ENCODE measurements around the gene GPR68.

DNA sequence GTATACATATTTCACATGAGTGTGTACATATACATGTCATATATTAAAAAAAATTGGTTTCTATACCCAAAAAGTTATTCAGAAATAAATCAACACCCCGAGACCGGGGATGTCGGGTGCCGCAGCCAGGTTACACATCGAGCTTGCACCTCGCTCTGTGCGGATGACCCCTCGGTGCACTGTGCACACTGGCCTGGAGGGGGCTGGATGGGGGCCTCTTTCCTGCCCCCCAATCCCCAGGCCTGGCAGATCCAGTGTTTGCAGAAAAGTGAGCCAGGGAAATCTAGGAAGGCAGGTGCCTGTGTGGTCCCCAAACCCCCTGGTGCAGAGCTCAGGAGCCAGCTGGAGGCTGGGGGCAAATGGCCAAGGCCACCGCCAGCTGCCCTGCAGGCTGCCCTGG lies 27.1 kb upstream of the GPR68 start:
- TF ChIP-seq CTCF (IDR thresholded peaks at IDR 0.05) = no peak
- TF ChIP-seq EZH2 (IDR thresholded peaks at IDR 0.05; ENCODE audit: borderline replicate concordance, insufficient read depth, low read depth, low read length, poor library complexity, severe bottlenecking) = no peak
